PC-9 (cell line): ENCODE results near the gene EHD2.

Source experiments
- EZH2 ChIP-seq: fragments of 200-600 bp; sonication (generic); IDR thresholded peaks from 2 replicates; pipeline ENCODE4 v1.8.0; 2017; ENCODE audit warnings: antibody characterized with exemption, low read depth
- TF ChIP-seq, protein P1 (sequence below): fragments of 200-600 bp; sonication (generic); conservative IDR thresholded peaks from 2 replicates; pipeline ENCODE4 v1.6.1; 2017; ENCODE audit warnings: mixed run types, antibody characterized with exemption, mild to moderate bottlenecking, moderate library complexity

DNA sequence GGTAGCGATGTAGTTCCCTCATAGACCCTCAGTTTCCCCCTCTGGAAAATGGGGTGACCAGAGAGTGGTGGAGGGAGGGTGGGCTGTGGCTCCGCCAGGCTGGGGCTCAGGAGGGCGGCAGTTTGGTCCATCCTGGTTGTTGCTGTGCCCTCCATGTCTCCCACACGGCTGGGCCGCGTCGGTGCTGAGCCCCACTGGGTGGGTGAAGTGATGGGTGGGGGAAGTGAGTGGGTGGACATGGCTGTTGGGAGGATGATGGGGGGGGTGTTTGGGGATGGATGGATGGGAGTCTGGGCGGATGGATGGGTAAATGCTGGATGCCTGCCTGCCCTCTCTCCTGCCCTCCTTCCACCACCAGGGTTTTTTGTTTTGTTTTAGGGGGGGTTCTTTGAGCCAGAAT lies 16.6 kb upstream of the EHD2 start:
- TF ChIP-seq, protein P1, sequence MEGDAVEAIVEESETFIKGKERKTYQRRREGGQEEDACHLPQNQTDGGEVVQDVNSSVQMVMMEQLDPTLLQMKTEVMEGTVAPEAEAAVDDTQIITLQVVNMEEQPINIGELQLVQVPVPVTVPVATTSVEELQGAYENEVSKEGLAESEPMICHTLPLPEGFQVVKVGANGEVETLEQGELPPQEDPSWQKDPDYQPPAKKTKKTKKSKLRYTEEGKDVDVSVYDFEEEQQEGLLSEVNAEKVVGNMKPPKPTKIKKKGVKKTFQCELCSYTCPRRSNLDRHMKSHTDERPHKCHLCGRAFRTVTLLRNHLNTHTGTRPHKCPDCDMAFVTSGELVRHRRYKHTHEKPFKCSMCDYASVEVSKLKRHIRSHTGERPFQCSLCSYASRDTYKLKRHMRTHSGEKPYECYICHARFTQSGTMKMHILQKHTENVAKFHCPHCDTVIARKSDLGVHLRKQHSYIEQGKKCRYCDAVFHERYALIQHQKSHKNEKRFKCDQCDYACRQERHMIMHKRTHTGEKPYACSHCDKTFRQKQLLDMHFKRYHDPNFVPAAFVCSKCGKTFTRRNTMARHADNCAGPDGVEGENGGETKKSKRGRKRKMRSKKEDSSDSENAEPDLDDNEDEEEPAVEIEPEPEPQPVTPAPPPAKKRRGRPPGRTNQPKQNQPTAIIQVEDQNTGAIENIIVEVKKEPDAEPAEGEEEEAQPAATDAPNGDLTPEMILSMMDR: no peak
- no peak for TF ChIP-seq EZH2
